Stimulated activated naive CD8-positive, alpha-beta T cell treated with anti-CD3 and anti-CD28 coated beads, Interleukin-15, amount 100 ng/mL, for 72 hours (primary cell): ENCODE measurements around the gene LMNTD2.

ENCODE experiments used
- ATAC-seq: fragments of 150-1000 bp; cut with Tn5 transposase; 2 replicates; pipeline ENCODE4 v1.10.0; 2021; ENCODE audit warnings: mild to moderate bottlenecking, moderate library complexity
- DNase-seq, 2 donors: peaks; one replicate each; pipeline ENCODE4 v3.0.0; 2021 to 2022
- H3K27ac Mint-ChIP-seq, 2 donors: one replicate each; pipeline ENCODE4 v1.8.0; 2022; ENCODE audit warnings: mild to moderate bottlenecking in 2 of 2, mixed read lengths in 2 of 2, moderate library complexity in 2 of 2
- H3K27me3 Mint-ChIP-seq: one replicate; pipeline ENCODE4 v1.8.0; 2022; ENCODE audit warnings: mixed read lengths
- H3K4me1 Mint-ChIP-seq: one replicate; pipeline ENCODE4 v1.8.0; 2022; ENCODE audit warnings: mild to moderate bottlenecking, mixed read lengths
- H3K4me3 Mint-ChIP-seq, 2 donors: one replicate each; pipeline ENCODE4 v1.8.0; 2022; ENCODE audit warnings: mild to moderate bottlenecking in 2 of 2, mixed read lengths in 2 of 2, moderate library complexity in 1 of 2
- H3K9me3 Mint-ChIP-seq, 2 donors: one replicate each; pipeline ENCODE4 v1.8.0; 2022; ENCODE audit warnings: mixed read lengths in 2 of 2

Gene LMNTD2

GRCh38 chr11:563066-563811, 2.7 kb upstream of the LMNTD2 start:
- no peak overlapping the region for H3K27ac Mint-ChIP-seq

GRCh38 chr11:562046-562645, 1.6 kb upstream of the LMNTD2 start:
- H3K27ac Mint-ChIP-seq, result no peak overlapping the region
- peak overlapping the region; percentile 91 to 95 for H3K4me3 Mint-ChIP-seq
- ATAC-seq (no peak), DNase-seq (no peak)
- H3K9me3 Mint-ChIP-seq, result no peaks in the 10 kb centered on the region
- H3K27me3 Mint-ChIP-seq, result peaks cover 13% of the 10 kb centered on the region
- peaks cover 48% of the 10 kb centered on the region for H3K4me1 Mint-ChIP-seq

More at GRCh38 chr11:563066-563811, 2.7 kb upstream of the LMNTD2 start:
- Mint-ChIP-seq H3K9me3 (no peaks in the 10 kb centered on the region), H3K4me1 (peaks cover 56% of the 10 kb centered on the region), H3K27me3 (peaks cover 2% of the 10 kb centered on the region), H3K4me3 (peak overlapping the region in 1 of 2 donors; percentile 33)
- DNase-seq (no peak), ATAC-seq (no peak)

- no peak for DNase-seq
- peak; percentile 42 for ATAC-seq
- peak overlapping the region in 1 of 2 donors; percentile 93 for H3K27ac Mint-ChIP-seq
Measured at GRCh38 chr11:561148-562003, 838 bp upstream of the LMNTD2 start.

GRCh38 chr11:559712-560304, 730 bp downstream of the LMNTD2 start:
- ATAC-seq (no peak), DNase-seq (no peak)

More at GRCh38 chr11:561148-562003, 838 bp upstream of the LMNTD2 start:
- Mint-ChIP-seq H3K9me3 (no peaks in the 10 kb centered on the region), H3K4me3 (peak overlapping the region; percentile 91 to 95), H3K4me1 (peaks cover 45% of the 10 kb centered on the region), H3K27me3 (peaks cover 20% of the 10 kb centered on the region)

GRCh38 chr11:559020-559620, 1.4 kb downstream of the LMNTD2 start:
- Mint-ChIP-seq H3K4me3 (peak overlapping the region in 1 of 2 donors; percentile 29), H3K4me1 (peaks cover 45% of the 10 kb centered on the region), H3K27ac (no peak overlapping the region), H3K27me3 (peaks cover 27% of the 10 kb centered on the region), H3K9me3 (no peaks in the 10 kb centered on the region)
- ATAC-seq (no peak), DNase-seq (no peak)

More at GRCh38 chr11:559712-560304, 730 bp downstream of the LMNTD2 start:
- Mint-ChIP-seq H3K27ac (peak overlapping the region in 1 of 2 donors; percentile 48), H3K9me3 (no peaks in the 10 kb centered on the region), H3K27me3 (peaks cover 27% of the 10 kb centered on the region), H3K4me1 (peaks cover 47% of the 10 kb centered on the region), H3K4me3 (peak overlapping the region; percentile 66 to 95)

- Mint-ChIP-seq H3K9me3 (no peaks in the 10 kb centered on the region), H3K27me3 (peaks cover 27% of the 10 kb centered on the region), H3K4me3 (no peak overlapping the region), H3K27ac (no peak overlapping the region), H3K4me1 (peaks cover 41% of the 10 kb centered on the region)
- no peak for ATAC-seq
- no peak for DNase-seq
Measured at GRCh38 chr11:558503-558902, 2.0 kb downstream of the LMNTD2 start.

- Mint-ChIP-seq H3K4me3 (no peak overlapping the region), H3K4me1 (peaks cover 38% of the 10 kb centered on the region), H3K27ac (no peak overlapping the region), H3K27me3 (peaks cover 27% of the 10 kb centered on the region), H3K9me3 (no peaks in the 10 kb centered on the region)
- ATAC-seq, result no peak
- no peak for DNase-seq
Measured at GRCh38 chr11:557328-558132, 3.0 kb downstream of the LMNTD2 start.

GRCh38 chr11:556662-557256, 3.8 kb downstream of the LMNTD2 start:
- H3K4me1 Mint-ChIP-seq, result peaks cover 35% of the 10 kb centered on the region
- DNase-seq, result no peak
- no peak for ATAC-seq
- H3K27ac Mint-ChIP-seq, result peak overlapping the region in 1 of 2 donors; percentile 71
- peaks cover 27% of the 10 kb centered on the region for H3K27me3 Mint-ChIP-seq
- no peaks in the 10 kb centered on the region for H3K9me3 Mint-ChIP-seq
- peak overlapping the region in 1 of 2 donors; percentile 44 for H3K4me3 Mint-ChIP-seq

- peak overlapping the region in 1 of 2 donors; percentile 44 for H3K4me3 Mint-ChIP-seq
- H3K4me1 Mint-ChIP-seq, result peaks cover 29% of the 10 kb centered on the region
- no peak for ATAC-seq
- no peak overlapping the region for H3K27ac Mint-ChIP-seq
- H3K9me3 Mint-ChIP-seq, result no peaks in the 10 kb centered on the region
- peak in 1 of 2 donors; percentile 46 for DNase-seq
- peaks cover 27% of the 10 kb centered on the region for H3K27me3 Mint-ChIP-seq
Measured at GRCh38 chr11:555780-556661, 4.5 kb downstream of the LMNTD2 start.

GRCh38 chr11:555227-555779, 5.2 kb downstream of the LMNTD2 start:
- H3K27me3 Mint-ChIP-seq, result peaks cover 27% of the 10 kb centered on the region

GRCh38 chr11:554428-555226, 5.9 kb downstream of the LMNTD2 start:
- H3K4me1 Mint-ChIP-seq, result peaks cover 21% of the 10 kb centered on the region
- H3K27me3 Mint-ChIP-seq, result peaks cover 27% of the 10 kb centered on the region
- H3K27ac Mint-ChIP-seq, result no peak overlapping the region
- peak; percentile 70 to 71 for DNase-seq
- peak; percentile 68 for ATAC-seq
- peak overlapping the region; percentile 39 to 61 for H3K4me3 Mint-ChIP-seq
- no peaks in the 10 kb centered on the region for H3K9me3 Mint-ChIP-seq

More at GRCh38 chr11:555227-555779, 5.2 kb downstream of the LMNTD2 start:
- no peak overlapping the region for H3K27ac Mint-ChIP-seq
- no peak for ATAC-seq
- H3K4me3 Mint-ChIP-seq, result peak overlapping the region in 1 of 2 donors; percentile 31
- H3K9me3 Mint-ChIP-seq, result no peaks in the 10 kb centered on the region
- no peak for DNase-seq
- peaks cover 27% of the 10 kb centered on the region for H3K4me1 Mint-ChIP-seq

GRCh38 chr11:553988-554340, 6.6 kb downstream of the LMNTD2 start:
- Mint-ChIP-seq H3K4me3 (peak overlapping the region in 1 of 2 donors; percentile 50), H3K27me3 (peaks cover 27% of the 10 kb centered on the region), H3K4me1 (peaks cover 15% of the 10 kb centered on the region), H3K27ac (no peak overlapping the region), H3K9me3 (no peaks in the 10 kb centered on the region)
- no peak for ATAC-seq
- no peak for DNase-seq
